ENCODE data around the gene ACTRT2. TPM values are rescaled to one million over a fixed set of nuclear protein-coding genes. Genes with fewer than 3 reads are reported as not detected.

ACTRT2 gene
- not detected for polyA plus RNA-seq (2012; ENCODE audit: insufficient read depth, insufficient read length)

- DNase-seq (ENCODE audit: low read depth, low spot score) = no peak
- no peak within 1 kb of the TSS for H3K4me3 ChIP-seq (ENCODE audit: low read length)
These were observed at the start of gene ACTRT2 for GRCh38 chr1:3021233-3021671. Gene ACTRT2, plus strand, starts transcription at chr1:3021467. Its CDS starts 220 bp downstream, at chr1:3021687.

GRCh38 chr1:2971609-2972008 lies 49.7 kb upstream of the ACTRT2 start:
- no peak for DNase-seq (ENCODE audit: low read depth, low spot score)
- no peak overlapping the region for H3K4me3 ChIP-seq (ENCODE audit: low read length)

- no peak for DNase-seq (ENCODE audit: low read depth, low spot score)
- H3K4me3 ChIP-seq (ENCODE audit: low read length) = no peak overlapping the region
These were observed 49.0 kb upstream of the ACTRT2 start for GRCh38 chr1:2972011-2972878.

- no peak for DNase-seq (ENCODE audit: low read depth, low spot score)
- no peak overlapping the region for H3K4me3 ChIP-seq (ENCODE audit: low read length)
These were observed 48.2 kb upstream of the ACTRT2 start for GRCh38 chr1:2972879-2973575.

GRCh38 chr1:2973601-2974593 lies 47.4 kb upstream of the ACTRT2 start:
- H3K4me3 ChIP-seq (ENCODE audit: low read length) = no peak overlapping the region
- no peak for DNase-seq (ENCODE audit: low read depth, low spot score)

GRCh38 chr1:2974701-2975301 lies 46.5 kb upstream of the ACTRT2 start:
- no peak overlapping the region for H3K4me3 ChIP-seq (ENCODE audit: low read length)
- no peak for DNase-seq (ENCODE audit: low read depth, low spot score)

- no peak overlapping the region for H3K4me3 ChIP-seq (ENCODE audit: low read length)
- DNase-seq (ENCODE audit: low read depth, low spot score) = no peak
These were observed 45.6 kb upstream of the ACTRT2 start for GRCh38 chr1:2975466-2976179.

- H3K4me3 ChIP-seq (ENCODE audit: low read length) = no peak overlapping the region
- DNase-seq (ENCODE audit: low read depth, low spot score) = no peak
These were observed 45.1 kb upstream of the ACTRT2 start for GRCh38 chr1:2976180-2976562.

GRCh38 chr1:2977886-2978611 lies 43.2 kb upstream of the ACTRT2 start:
- DNase-seq (ENCODE audit: low read depth, low spot score) = no peak
- no peak overlapping the region for H3K4me3 ChIP-seq (ENCODE audit: low read length)

GRCh38 chr1:2978691-2979190 lies 42.5 kb upstream of the ACTRT2 start:
- H3K4me3 ChIP-seq (ENCODE audit: low read length) = no peak overlapping the region
- DNase-seq (ENCODE audit: low read depth, low spot score) = no peak

GRCh38 chr1:2979191-2980072 lies 41.8 kb upstream of the ACTRT2 start:
- H3K4me3 ChIP-seq (ENCODE audit: low read length) = no peak overlapping the region
- DNase-seq (ENCODE audit: low read depth, low spot score) = no peak

GRCh38 chr1:2980073-2980791 lies 41.0 kb upstream of the ACTRT2 start:
- no peak overlapping the region for H3K4me3 ChIP-seq (ENCODE audit: low read length)
- no peak for DNase-seq (ENCODE audit: low read depth, low spot score)

- no peak for DNase-seq (ENCODE audit: low read depth, low spot score)
- H3K4me3 ChIP-seq (ENCODE audit: low read length) = no peak overlapping the region
These were observed 40.4 kb upstream of the ACTRT2 start for GRCh38 chr1:2980849-2981248.

GRCh38 chr1:2981388-2981787 lies 39.9 kb upstream of the ACTRT2 start:
- DNase-seq (ENCODE audit: low read depth, low spot score) = no peak
- H3K4me3 ChIP-seq (ENCODE audit: low read length) = no peak overlapping the region

- no peak for DNase-seq (ENCODE audit: low read depth, low spot score)
These were observed 39.2 kb upstream of the ACTRT2 start for GRCh38 chr1:2981981-2982614.

More at GRCh38 chr1:2981981-2982614, 39.2 kb upstream of the ACTRT2 start:
- no peak overlapping the region for H3K4me3 ChIP-seq (ENCODE audit: low read length)
